GM12891 (cell line): ENCODE data around the gene ADIPOR2.
A peak's percentile ranks its signal among the peaks of the same experiment; 100 is the strongest.
"Not testable (repeated sequence)": the region's sequence is repeated elsewhere in the genome, so short reads cannot be mapped to it uniquely, and the experiment has no call there.

Experiments used
- DNase-seq: peaks from one replicate; pipeline ENCODE4 v3.0.0; 2011; ENCODE audit warnings: low spot score; ENCODE audit not compliant: insufficient read length
- FAIRE-seq: peaks from 2 replicates; lab custom pipeline; 2011; peaks lifted over from hg19 to GRCh38; lab: Jason Lieb, UNC
- PAX5 ChIP-seq: IDR thresholded peaks from 2 replicates; pipeline ENCODE4 v1.6.1; 2011; ENCODE audit warnings: low read length, moderate library complexity, mild to moderate bottlenecking; ENCODE audit not compliant: insufficient read depth, severe bottlenecking
- POLR2A ChIP-seq: IDR thresholded peaks from 2 replicates; pipeline ENCODE4 v1.6.1; 2011; ENCODE audit warnings: low read depth, low read length, control low read depth
- POLR2AphosphoS5 ChIP-seq: IDR thresholded peaks from 2 replicates; pipeline ENCODE4 v1.6.1; 2011; ENCODE audit warnings: low read depth, low read length, control low read depth
- POU2F2 ChIP-seq: IDR thresholded peaks from 2 replicates; pipeline ENCODE4 v1.6.1; 2011; ENCODE audit warnings: low read depth, mild to moderate bottlenecking, control low read depth, low read length, moderate library complexity
- SPI1 ChIP-seq: IDR thresholded peaks from 2 replicates; pipeline ENCODE4 v1.6.1; 2011; ENCODE audit warnings: low read depth, low read length, control low read depth
- TAF1 ChIP-seq: IDR thresholded peaks from 2 replicates; pipeline ENCODE4 v1.6.1; 2011; ENCODE audit warnings: low read depth, low read length, control low read depth

ADIPOR2 gene

GRCh38 chr12:1810201-1810930 is 119.5 kb downstream of the ADIPOR2 start:
- TF ChIP-seq POLR2A (no peak), POLR2AphosphoS5 (no peak)
- DNase-seq (no peak), FAIRE-seq (no peak)

GRCh38 chr12:1810931-1811280 is 120.0 kb downstream of the ADIPOR2 start:
- DNase-seq (no peak), FAIRE-seq (no peak)
- TF ChIP-seq PAX5 (no peak), POLR2AphosphoS5 (no peak), POU2F2 (no peak), POLR2A (no peak), SPI1 (no peak), TAF1 (no peak)

DNA sequence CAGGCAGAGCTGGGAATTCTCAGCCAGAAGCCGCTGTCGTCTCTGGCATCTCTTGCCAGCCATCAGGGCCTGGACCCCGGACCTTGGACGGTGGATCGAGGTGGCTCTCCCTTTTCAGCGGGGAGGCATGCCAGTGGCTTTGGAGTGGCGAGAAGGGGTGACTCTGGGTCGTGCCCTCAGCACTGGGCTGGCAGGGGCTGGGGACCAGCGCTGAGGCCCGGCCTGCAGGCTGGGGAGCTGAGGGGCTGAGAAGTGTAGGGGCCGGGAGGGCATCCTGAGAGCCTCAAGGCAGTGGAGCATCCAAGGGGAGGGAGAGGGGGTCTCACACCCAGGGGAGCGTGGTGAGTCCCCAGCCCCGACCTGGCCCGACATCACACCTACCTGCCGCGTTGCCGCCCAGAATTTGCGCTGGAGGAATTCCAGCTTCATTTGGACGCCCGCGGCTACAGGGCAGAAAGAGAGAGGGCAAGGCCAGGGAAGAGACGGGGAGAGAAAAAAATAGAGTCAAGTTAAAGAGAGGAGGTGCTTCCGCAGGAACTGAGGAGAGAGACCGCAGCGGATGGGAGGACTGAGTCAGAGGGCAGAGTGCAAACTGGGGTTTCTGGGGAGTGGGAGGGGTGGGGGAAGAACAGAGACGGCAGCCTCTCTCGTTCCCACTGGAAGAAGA is 120.5 kb downstream of the ADIPOR2 start:
- FAIRE-seq (no peak), DNase-seq (no peak)
- no peak for TF ChIP-seq TAF1
- no peak for TF ChIP-seq POLR2AphosphoS5
- no peak for TF ChIP-seq PAX5
- no peak for TF ChIP-seq POU2F2
- no peak for TF ChIP-seq POLR2A
- no peak for TF ChIP-seq SPI1

DNA sequence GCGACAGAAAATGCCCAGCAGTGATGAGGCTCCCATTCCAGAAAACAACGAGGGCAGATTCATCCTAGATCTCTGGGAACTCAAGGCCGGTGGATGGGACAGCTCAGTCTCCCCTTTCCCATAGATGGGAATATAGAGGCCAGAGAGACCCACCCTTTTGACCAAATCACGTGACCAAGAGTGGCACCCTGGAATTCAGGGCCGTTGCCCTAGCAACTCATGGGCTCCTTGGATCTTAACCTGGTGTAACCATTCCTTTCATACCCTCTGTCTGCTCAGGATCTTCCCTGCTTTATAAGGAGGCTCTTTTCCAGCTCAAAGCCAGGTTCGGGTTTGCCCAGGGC is 121.0 kb downstream of the ADIPOR2 start:
- no peak for DNase-seq
- TF ChIP-seq POLR2A (no peak), SPI1 (no peak), POU2F2 (no peak), POLR2AphosphoS5 (no peak)
- FAIRE-seq = no peak

DNA sequence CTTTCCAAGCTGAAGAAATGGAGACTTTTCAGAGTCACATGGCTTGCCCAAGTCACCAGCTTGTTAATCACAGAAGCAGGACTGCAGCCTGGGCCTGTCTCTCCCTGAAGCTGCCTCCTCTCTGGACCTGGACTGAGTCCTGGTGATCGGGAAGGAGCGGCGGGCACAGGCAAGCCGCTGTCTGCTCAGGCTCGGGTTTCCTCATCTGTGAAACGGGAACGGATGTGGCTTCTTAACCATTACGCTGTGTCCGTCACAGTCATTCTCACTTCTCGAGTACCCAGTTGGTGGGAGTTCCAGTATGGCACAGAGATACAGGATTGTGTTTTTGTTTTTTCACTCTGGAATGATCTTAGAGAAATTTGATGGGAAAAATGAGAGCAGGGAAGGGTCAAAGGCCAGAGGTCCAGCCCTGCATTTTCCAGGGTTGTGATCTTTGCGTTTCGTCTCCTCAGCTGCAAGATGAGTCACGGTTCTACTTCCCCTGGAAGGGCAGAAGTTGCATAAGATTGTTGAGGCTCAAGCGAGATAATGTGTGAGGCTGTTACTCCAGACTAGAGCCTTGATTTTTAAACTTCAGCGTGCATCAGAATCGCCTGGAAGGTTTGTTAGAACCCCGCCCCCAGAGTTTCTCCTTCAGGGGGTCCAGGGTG is 121.9 kb downstream of the ADIPOR2 start:
- FAIRE-seq = peak; percentile 35

DNA sequence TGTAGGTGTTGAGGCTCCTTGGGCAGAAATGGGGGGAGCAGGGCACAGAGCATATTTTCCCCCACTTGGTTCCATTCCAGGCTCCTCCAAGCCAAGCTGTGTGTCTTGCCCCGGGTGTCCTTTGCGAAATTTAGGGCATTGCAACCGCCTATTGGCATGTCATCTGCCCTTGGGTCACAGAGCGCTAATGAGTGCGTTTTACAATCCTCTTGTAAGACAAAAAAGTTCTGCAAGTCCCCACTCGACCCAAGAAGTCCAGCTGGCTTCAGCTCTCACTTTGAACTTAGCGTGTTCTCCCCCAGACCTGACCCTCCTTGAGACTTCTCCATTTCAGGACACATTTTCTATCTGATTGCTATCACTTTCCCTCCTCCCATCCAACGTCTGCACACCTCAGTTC is 123.4 kb downstream of the ADIPOR2 start:
- FAIRE-seq (no peak), DNase-seq (no peak)
- TF ChIP-seq POLR2AphosphoS5 (no peak), POU2F2 (no peak), SPI1 (no peak), TAF1 (no peak), POLR2A (no peak), PAX5 (no peak)

More for the DNA sequence above, 121.9 kb downstream of the ADIPOR2 start:
- DNase-seq = no peak
- TF ChIP-seq TAF1 (no peak), PAX5 (no peak), POU2F2 (no peak), SPI1 (no peak; the same call in 1 of the 2 replicates), POLR2A (no peak), POLR2AphosphoS5 (no peak)

DNA sequence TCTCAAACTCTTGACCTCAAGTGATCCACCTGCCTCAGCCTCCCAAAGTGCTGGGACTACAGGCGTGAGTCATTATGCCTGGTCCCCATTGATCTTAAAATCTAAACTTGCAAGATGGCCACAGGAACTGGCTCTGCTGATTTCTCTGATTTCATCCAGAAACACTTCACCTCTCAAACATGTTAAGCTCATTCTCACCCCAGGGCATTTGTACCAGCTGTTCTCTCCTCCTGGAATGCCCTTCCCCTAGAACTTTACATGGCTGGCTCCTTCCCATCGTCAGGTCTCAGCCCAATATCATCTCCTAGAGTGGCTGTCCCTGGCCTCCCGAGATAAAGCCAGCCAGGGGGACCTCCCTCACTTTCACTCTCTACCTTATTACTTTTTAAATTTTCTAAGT is 124.2 kb downstream of the ADIPOR2 start:
- DNase-seq = no peak
- TF ChIP-seq PAX5 (no peak), SPI1 (no peak), POLR2A (no peak), POLR2AphosphoS5 (no peak), POU2F2 (no peak), TAF1 (no peak)
- FAIRE-seq = no peak

DNA sequence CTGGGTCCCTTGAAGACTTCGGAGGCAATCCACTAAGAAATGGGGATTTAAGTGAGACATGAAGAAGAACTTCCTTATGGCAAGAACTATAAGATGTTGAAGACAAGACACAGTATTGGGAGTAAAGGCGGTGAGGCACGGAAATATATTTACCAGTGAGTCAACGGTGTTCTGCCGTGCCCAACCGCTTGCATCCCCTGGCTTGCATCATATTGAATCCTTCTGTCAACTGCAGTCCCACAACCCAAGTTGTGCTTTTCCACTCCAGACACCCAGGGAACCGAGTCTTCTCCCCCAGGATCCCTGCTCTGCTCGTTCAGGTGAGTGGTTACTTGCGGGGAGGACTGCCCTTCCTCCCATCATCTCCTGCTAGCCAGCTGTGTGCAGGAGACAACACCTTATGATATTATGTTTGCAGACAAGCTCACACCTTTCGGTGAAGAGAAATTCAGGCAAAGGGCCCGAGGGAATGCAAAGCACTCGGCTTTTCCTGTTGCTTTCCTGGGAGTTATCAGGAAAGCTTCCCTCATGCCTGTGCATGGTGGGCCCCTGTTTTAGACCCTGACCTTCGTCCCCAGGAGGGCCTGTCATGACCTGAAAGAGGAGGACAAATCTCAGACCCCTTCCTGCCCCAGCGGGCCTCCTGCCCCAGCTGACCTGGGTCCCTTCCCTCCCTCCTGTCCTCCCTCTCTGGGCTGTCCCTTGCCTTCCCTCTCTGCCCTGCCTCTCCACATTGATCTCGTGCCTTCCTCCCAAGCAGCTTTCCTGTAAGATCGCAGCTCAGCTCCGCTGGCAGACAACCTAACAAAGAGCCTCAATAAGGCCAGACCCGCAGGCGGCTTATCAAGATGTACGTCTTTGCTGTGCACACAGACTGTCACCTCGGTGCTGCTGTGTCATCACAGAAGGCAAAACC is 125.2 kb downstream of the ADIPOR2 start:
- no peak for TF ChIP-seq SPI1
- TF ChIP-seq TAF1 = no peak
- TF ChIP-seq POLR2A = no peak
- no peak for TF ChIP-seq POLR2AphosphoS5
- no peak for TF ChIP-seq POU2F2
- DNase-seq = no peak
- no peak for FAIRE-seq

DNA sequence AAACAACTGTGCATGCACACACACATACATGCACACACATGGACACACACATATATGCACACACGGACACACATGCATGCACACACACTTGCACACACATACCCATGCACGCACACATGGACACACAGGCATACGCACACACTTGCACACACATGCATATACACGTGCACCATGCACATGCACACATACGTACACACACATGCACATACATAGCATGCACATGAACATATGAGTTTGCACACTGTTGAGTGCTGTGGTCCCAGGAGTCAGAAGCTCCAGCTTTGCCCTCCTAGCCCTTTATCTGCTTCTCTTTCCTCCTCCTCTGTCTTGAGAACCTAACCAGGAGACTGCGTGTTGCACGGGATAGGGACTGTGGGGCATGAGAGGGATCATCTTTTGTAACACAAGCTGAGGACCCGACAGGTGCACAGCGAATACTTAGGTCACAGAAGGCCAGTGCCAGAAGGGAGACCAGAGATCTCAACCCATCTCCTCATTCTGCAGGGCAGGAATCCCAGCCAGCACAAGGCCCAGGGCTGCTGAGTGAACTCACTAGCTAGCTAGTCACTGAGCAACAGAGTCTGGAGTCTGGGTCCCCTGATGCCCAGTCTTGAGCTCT is 126.0 kb downstream of the ADIPOR2 start:
- no peak for TF ChIP-seq SPI1
- no peak for TF ChIP-seq POLR2A
- TF ChIP-seq PAX5 = no peak
- no peak for TF ChIP-seq POLR2AphosphoS5
- no peak for TF ChIP-seq POU2F2
- no peak for TF ChIP-seq TAF1
- DNase-seq = no peak
- peak; percentile 62 for FAIRE-seq

GRCh38 chr12:1817928-1818327 is 127.1 kb downstream of the ADIPOR2 start:
- FAIRE-seq = not testable (repeated sequence)

More at GRCh38 chr12:1817928-1818327, 127.1 kb downstream of the ADIPOR2 start:
- not testable (repeated sequence) for DNase-seq
